GM23338 (cell line): Measurements from ENCODE around the gene DOLK. TPM values are rescaled to one million over a fixed set of nuclear protein-coding genes. Genes with fewer than 3 reads are reported as not detected.

Experiments
- ATAC-seq: fragments of 200-7000 bp; cut with Tn5 transposase; 3 replicates; pipeline ENCODE4 v1.9.1; 2020
- DNase-seq: peaks from one replicate; pipeline ENCODE4 v3.0.0-alpha.2; 2015; ENCODE audit warnings: low spot score
- H2AFZ ChIP-seq: fragments of 200-600 bp; sonication (generic); 2 replicates; pipeline ENCODE4 v1.8.0; 2016; ENCODE audit warnings: antibody characterized with exemption, mild to moderate bottlenecking, moderate library complexity
- H3F3A ChIP-seq: fragments of 200-600 bp; sonication (generic); replicated peaks from 2 replicates; pipeline ENCODE4 v1.8.0; 2017; ENCODE audit warnings: antibody characterized with exemption, mixed run types, low read depth
- H3K27ac ChIP-seq: fragments of 200-600 bp; sonication (generic); 2 replicates; pipeline ENCODE4 v1.6.1; 2016; ENCODE audit warnings: low read depth
- H3K27me3 ChIP-seq: fragments of 200-600 bp; sonication (generic); 2 replicates; pipeline ENCODE4 v1.8.0; 2016; ENCODE audit warnings: mild to moderate bottlenecking, mixed run types, moderate library complexity; ENCODE audit not compliant: insufficient read depth
- H3K36me3 ChIP-seq: fragments of 200-600 bp; sonication (generic); 2 replicates; pipeline ENCODE4 v1.8.0; 2016; ENCODE audit warnings: mild to moderate bottlenecking; ENCODE audit not compliant: insufficient read depth
- H3K4me1 ChIP-seq: fragments of 200-600 bp; sonication (generic); 2 replicates; pipeline ENCODE4 v1.8.0; 2016; ENCODE audit warnings: mild to moderate bottlenecking, moderate library complexity; ENCODE audit not compliant: insufficient read depth
- H3K4me2 ChIP-seq: fragments of 200-600 bp; sonication (generic); 2 replicates; pipeline ENCODE4 v1.7.1; 2017; ENCODE audit warnings: mixed run types
- H3K4me3 ChIP-seq: fragments of 200-600 bp; sonication (generic); 2 replicates; pipeline ENCODE4 v1.6.1; 2016; ENCODE audit warnings: mixed run types
- H3K79me2 ChIP-seq: fragments of 200-600 bp; sonication (generic); replicated peaks from 2 replicates; pipeline ENCODE4 v1.8.0; 2017; ENCODE audit warnings: mild to moderate bottlenecking; ENCODE audit not compliant: insufficient read depth
- H3K9me2 ChIP-seq: fragments of 200-600 bp; sonication (generic); 2 replicates; pipeline ENCODE4 v1.8.0; 2017; ENCODE audit not compliant: insufficient read depth
- H4K20me1 ChIP-seq: fragments of 200-600 bp; sonication (generic); replicated peaks from 2 replicates; pipeline ENCODE4 v1.8.0; 2017; ENCODE audit warnings: mild to moderate bottlenecking; ENCODE audit not compliant: insufficient read depth
- H3K27ac Mint-ChIP-seq: 2 replicates; pipeline ENCODE4 v1.8.0; 2020; ENCODE audit warnings: inconsistent platforms, mild to moderate bottlenecking, moderate library complexity, mixed read lengths
- H3K27me3 Mint-ChIP-seq: 3 replicates; pipeline ENCODE4 v1.8.0; 2022; ENCODE audit warnings: low read depth, mild to moderate bottlenecking, moderate library complexity, mixed read lengths, inconsistent platforms; ENCODE audit not compliant: insufficient read depth, poor library complexity
- H3K36me3 Mint-ChIP-seq: 3 replicates; pipeline ENCODE4 v1.8.0; 2021; ENCODE audit warnings: low read depth, mild to moderate bottlenecking, inconsistent platforms, moderate library complexity, mixed read lengths
- H3K4me1 Mint-ChIP-seq: 3 replicates; pipeline ENCODE4 v1.8.0; 2020; ENCODE audit warnings: mild to moderate bottlenecking, inconsistent platforms, mixed read lengths
- H3K4me3 Mint-ChIP-seq: 3 replicates; pipeline ENCODE4 v1.8.0; 2021; ENCODE audit warnings: moderate library complexity, mild to moderate bottlenecking, inconsistent platforms, mixed read lengths
- H3K9me3 Mint-ChIP-seq: 3 replicates; pipeline ENCODE4 v1.8.0; 2020; ENCODE audit warnings: moderate library complexity, mild to moderate bottlenecking, inconsistent platforms, mixed read lengths
- CREB1 ChIP-seq: fragments of 250-450 bp; sonication (Bioruptor Pico); IDR thresholded peaks from 2 replicates; pipeline ENCODE4 v1.5.0; 2020; ENCODE audit warnings: low read depth, mild to moderate bottlenecking, moderate library complexity
- EZH2 ChIP-seq: fragments of 200-600 bp; sonication (generic); IDR thresholded peaks from one replicate; pipeline ENCODE4 v1.8.0; 2017; ENCODE audit warnings: antibody characterized with exemption, mild to moderate bottlenecking, low read depth; ENCODE audit not compliant: unreplicated experiment
- EZH2phosphoT487 ChIP-seq: fragments of 200-600 bp; sonication (generic); IDR thresholded peaks from one replicate; pipeline ENCODE4 v1.8.1; 2018; ENCODE audit warnings: antibody characterized with exemption; ENCODE audit not compliant: unreplicated experiment
- JUNB ChIP-seq: IDR thresholded peaks from one replicate; pipeline ENCODE4 v1.6.1; 2016; ENCODE audit warnings: antibody characterized with exemption; ENCODE audit not compliant: unreplicated experiment
- NANOG ChIP-seq: IDR thresholded peaks from 2 replicates; pipeline ENCODE4 v1.6.1; 2016; ENCODE audit warnings: antibody characterized with exemption, borderline replicate concordance
- POLR2AphosphoS5 ChIP-seq: IDR thresholded peaks from 2 replicates; pipeline ENCODE4 v1.6.1; 2016; ENCODE audit warnings: antibody characterized with exemption, low read depth
- polyA plus RNA-seq: library from polyadenylated mRNA; unstranded; fragments of >200 nt; fragmentation: Nextera tagmentation; extraction: Ambion mirVana; gene quantifications from 2 replicates; pipeline ENCODE4 v1.2.1, GENCODE V29; 2016
- total RNA-seq: library from RNA; depleted of rRNA; stranded (reverse); fragments of >200 nt; shearing (Covaris generic); gene quantifications from 2 replicates; pipeline ENCODE4 v1.2.3, GENCODE V29; 2014
- TF ChIP-seq, protein P1 (sequence below): fragments of 250-450 bp; sonication (Bioruptor Pico); IDR thresholded peaks from 2 replicates; pipeline ENCODE4 v1.5.0; 2020; ENCODE audit warnings: mild to moderate bottlenecking, moderate library complexity
- TF ChIP-seq, protein P2 (sequence below): IDR thresholded peaks from 2 replicates; pipeline ENCODE4 v1.6.1; 2016; ENCODE audit warnings: antibody characterized with exemption
- TF ChIP-seq, protein P3 (sequence below), 2 experiments: fragments of 200-600 bp in 1 of 2; sonication (generic) in 1 of 2; conservative IDR thresholded peaks; 2 replicates each; pipeline versions ENCODE4 v1.5.1 to v1.6.1; 2016 to 2017; ENCODE audit warnings: antibody characterized with exemption in 2 of 2, low read depth in 2 of 2, mild to moderate bottlenecking in 2 of 2, moderate library complexity in 1 of 2
- TF ChIP-seq, protein P4 (sequence below): IDR thresholded peaks from one replicate; pipeline ENCODE4 v1.6.1; 2018; ENCODE audit warnings: antibody characterized with exemption; ENCODE audit not compliant: unreplicated experiment

DOLK gene
- total and polyA plus RNA-seq, 2 experiments from 2014 or later, result 9.8 to 20.2 TPM

DNA sequence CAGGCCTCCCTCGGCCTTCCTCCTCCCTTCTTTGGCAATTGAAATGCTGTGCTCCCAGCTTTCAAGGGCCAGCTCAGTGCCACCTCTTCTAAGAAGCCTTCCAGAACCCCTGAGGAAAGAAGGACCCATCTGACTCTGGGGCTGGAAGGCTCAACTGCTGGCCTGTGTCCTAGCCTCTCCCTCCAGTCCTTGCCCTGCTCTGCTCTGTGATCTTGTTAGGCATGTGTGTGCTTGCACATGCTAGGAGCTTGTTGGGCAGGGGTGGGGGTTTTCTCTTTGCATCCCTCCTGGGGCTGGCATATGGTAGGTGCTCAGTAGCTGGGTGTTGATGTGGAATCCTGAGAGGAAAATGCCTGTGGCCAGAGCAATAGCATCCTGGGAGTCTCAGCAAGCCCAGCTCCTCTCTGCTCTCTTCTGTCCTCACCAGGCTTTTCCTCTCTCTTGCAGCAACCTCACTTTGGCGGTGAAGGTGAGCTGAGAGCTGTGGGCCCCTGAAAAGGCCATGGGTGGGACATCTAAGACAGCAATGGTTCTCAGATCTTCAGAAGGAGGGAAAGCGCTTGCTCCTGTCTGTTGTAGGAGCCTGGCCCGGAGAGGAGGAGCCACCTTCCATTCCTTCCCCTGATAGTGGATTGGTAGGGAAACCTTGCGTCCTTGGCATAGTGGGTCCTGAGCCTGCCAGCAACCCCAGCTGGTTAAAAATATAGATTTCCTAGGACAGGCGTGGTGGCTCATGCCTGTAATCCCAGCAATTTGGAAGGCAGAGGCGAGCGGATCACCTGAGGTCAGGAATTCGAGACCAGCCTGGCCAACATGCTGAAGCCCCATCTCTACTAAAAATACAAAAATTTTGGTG, 9.9 kb downstream of the DOLK start (continued):
- TF ChIP-seq, protein P1, sequence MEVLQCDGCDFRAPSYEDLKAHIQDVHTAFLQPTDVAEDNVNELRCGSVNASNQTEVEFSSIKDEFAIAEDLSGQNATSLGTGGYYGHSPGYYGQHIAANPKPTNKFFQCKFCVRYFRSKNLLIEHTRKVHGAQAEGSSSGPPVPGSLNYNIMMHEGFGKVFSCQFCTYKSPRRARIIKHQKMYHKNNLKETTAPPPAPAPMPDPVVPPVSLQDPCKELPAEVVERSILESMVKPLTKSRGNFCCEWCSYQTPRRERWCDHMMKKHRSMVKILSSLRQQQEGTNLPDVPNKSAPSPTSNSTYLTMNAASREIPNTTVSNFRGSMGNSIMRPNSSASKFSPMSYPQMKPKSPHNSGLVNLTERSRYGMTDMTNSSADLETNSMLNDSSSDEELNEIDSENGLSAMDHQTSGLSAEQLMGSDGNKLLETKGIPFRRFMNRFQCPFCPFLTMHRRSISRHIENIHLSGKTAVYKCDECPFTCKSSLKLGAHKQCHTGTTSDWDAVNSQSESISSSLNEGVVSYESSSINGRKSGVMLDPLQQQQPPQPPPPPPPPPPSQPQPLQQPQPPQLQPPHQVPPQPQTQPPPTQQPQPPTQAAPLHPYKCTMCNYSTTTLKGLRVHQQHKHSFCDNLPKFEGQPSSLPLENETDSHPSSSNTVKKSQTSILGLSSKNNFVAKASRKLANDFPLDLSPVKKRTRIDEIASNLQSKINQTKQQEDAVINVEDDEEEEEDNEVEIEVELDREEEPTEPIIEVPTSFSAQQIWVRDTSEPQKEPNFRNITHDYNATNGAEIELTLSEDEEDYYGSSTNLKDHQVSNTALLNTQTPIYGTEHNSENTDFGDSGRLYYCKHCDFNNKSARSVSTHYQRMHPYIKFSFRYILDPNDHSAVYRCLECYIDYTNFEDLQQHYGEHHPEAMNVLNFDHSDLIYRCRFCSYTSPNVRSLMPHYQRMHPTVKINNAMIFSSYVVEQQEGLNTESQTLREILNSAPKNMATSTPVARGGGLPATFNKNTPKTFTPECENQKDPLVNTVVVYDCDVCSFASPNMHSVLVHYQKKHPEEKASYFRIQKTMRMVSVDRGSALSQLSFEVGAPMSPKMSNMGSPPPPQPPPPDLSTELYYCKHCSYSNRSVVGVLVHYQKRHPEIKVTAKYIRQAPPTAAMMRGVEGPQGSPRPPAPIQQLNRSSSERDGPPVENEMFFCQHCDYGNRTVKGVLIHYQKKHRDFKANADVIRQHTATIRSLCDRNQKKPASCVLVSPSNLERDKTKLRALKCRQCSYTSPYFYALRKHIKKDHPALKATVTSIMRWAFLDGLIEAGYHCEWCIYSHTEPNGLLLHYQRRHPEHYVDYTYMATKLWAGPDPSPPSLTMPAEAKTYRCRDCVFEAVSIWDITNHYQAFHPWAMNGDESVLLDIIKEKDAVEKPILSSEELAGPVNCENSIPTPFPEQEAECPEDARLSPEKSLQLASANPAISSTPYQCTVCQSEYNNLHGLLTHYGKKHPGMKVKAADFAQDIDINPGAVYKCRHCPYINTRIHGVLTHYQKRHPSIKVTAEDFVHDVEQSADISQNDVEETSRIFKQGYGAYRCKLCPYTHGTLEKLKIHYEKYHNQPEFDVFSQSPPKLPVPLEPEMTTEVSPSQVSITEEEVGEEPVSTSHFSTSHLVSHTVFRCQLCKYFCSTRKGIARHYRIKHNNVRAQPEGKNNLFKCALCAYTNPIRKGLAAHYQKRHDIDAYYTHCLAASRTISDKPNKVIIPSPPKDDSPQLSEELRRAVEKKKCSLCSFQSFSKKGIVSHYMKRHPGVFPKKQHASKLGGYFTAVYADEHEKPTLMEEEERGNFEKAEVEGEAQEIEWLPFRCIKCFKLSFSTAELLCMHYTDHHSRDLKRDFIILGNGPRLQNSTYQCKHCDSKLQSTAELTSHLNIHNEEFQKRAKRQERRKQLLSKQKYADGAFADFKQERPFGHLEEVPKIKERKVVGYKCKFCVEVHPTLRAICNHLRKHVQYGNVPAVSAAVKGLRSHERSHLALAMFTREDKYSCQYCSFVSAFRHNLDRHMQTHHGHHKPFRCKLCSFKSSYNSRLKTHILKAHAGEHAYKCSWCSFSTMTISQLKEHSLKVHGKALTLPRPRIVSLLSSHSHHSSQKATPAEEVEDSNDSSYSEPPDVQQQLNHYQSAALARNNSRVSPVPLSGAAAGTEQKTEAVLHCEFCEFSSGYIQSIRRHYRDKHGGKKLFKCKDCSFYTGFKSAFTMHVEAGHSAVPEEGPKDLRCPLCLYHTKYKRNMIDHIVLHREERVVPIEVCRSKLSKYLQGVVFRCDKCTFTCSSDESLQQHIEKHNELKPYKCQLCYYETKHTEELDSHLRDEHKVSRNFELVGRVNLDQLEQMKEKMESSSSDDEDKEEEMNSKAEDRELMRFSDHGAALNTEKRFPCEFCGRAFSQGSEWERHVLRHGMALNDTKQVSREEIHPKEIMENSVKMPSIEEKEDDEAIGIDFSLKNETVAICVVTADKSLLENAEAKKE (CRISPR knock-in tag), result no peak
- TF ChIP-seq POLR2AphosphoS5 (no peak), EZH2 (no peak)

DNA sequence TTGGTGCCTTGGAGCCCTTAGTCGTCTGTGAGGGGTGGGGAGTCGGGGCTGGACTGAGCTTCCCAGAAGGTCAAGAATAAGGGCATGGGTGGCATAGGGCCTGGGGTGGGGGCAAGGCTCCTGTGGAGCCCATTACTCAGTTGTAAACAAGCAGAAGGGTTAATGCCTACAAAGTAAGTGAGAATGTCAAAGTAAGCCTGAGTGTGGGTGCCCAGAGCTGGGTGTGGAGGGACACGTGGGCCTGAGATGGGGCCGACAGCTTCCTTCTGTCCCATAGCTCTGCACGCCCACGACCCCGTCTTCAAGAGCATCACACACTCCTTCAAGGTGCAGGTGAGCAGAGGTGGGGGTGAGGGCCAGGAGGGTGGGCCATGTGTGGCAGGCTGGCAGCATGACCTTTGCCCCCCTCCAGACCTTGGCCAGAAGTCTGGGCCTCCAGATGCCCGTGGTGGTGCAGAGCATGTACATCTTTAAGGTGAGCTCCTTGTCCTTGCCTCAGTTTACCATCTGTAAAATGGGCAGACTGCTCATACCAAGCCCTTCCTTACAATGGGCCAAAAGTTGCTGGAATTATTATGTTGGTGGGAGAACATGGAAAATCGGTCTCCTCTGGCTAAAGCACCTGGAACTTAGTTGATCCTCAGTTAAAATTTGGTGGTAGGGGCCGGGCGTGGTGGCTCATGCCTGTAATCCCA, 11.1 kb downstream of the DOLK start:
- H3K4me3 ChIP-seq, result no peak overlapping the region
- H3F3A ChIP-seq, result no peaks in the 10 kb centered on the region
- Mint-ChIP-seq H3K27ac (no peak overlapping the region), H3K9me3 (no peaks in the 10 kb centered on the region; the same call in 2 of the 3 replicates), H3K27me3 (peaks cover 6% of the 10 kb centered on the region), H3K4me3 (no peak overlapping the region), H3K4me1 (no peaks in the 10 kb centered on the region; the same call in 2 of the 3 replicates), H3K36me3 (no peaks in the 10 kb centered on the region)
- no peak overlapping the region for H3K4me2 ChIP-seq
- no peaks in the 10 kb centered on the region for H4K20me1 ChIP-seq
- no peaks in the 10 kb centered on the region for H3K27me3 ChIP-seq
- H3K27ac ChIP-seq, result no peak overlapping the region
- no peak overlapping the region for H2AFZ ChIP-seq
- no peaks in the 10 kb centered on the region for H3K4me1 ChIP-seq
- DNase-seq, result no peak
- no peak for ATAC-seq
- H3K36me3 ChIP-seq, result no peaks in the 10 kb centered on the region
- no peaks in the 10 kb centered on the region for H3K9me2 ChIP-seq
- H3K79me2 ChIP-seq, result no peaks in the 10 kb centered on the region
- no peak for TF ChIP-seq POLR2AphosphoS5
- no peak for TF ChIP-seq CREB1 (CRISPR knock-in tag)
- TF ChIP-seq, protein P2, sequence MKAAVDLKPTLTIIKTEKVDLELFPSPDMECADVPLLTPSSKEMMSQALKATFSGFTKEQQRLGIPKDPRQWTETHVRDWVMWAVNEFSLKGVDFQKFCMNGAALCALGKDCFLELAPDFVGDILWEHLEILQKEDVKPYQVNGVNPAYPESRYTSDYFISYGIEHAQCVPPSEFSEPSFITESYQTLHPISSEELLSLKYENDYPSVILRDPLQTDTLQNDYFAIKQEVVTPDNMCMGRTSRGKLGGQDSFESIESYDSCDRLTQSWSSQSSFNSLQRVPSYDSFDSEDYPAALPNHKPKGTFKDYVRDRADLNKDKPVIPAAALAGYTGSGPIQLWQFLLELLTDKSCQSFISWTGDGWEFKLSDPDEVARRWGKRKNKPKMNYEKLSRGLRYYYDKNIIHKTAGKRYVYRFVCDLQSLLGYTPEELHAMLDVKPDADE, result no peak
- TF ChIP-seq, protein P3, sequence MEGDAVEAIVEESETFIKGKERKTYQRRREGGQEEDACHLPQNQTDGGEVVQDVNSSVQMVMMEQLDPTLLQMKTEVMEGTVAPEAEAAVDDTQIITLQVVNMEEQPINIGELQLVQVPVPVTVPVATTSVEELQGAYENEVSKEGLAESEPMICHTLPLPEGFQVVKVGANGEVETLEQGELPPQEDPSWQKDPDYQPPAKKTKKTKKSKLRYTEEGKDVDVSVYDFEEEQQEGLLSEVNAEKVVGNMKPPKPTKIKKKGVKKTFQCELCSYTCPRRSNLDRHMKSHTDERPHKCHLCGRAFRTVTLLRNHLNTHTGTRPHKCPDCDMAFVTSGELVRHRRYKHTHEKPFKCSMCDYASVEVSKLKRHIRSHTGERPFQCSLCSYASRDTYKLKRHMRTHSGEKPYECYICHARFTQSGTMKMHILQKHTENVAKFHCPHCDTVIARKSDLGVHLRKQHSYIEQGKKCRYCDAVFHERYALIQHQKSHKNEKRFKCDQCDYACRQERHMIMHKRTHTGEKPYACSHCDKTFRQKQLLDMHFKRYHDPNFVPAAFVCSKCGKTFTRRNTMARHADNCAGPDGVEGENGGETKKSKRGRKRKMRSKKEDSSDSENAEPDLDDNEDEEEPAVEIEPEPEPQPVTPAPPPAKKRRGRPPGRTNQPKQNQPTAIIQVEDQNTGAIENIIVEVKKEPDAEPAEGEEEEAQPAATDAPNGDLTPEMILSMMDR (conservative IDR thresholded peaks at IDR 0.05; ENCODE audit: low read depth in 2 of 2), result no peak
- TF ChIP-seq EZH2phosphoT487, result no peak
- TF ChIP-seq JUNB, result no peak
- TF ChIP-seq NANOG, result no peak
- TF ChIP-seq, protein P4, sequence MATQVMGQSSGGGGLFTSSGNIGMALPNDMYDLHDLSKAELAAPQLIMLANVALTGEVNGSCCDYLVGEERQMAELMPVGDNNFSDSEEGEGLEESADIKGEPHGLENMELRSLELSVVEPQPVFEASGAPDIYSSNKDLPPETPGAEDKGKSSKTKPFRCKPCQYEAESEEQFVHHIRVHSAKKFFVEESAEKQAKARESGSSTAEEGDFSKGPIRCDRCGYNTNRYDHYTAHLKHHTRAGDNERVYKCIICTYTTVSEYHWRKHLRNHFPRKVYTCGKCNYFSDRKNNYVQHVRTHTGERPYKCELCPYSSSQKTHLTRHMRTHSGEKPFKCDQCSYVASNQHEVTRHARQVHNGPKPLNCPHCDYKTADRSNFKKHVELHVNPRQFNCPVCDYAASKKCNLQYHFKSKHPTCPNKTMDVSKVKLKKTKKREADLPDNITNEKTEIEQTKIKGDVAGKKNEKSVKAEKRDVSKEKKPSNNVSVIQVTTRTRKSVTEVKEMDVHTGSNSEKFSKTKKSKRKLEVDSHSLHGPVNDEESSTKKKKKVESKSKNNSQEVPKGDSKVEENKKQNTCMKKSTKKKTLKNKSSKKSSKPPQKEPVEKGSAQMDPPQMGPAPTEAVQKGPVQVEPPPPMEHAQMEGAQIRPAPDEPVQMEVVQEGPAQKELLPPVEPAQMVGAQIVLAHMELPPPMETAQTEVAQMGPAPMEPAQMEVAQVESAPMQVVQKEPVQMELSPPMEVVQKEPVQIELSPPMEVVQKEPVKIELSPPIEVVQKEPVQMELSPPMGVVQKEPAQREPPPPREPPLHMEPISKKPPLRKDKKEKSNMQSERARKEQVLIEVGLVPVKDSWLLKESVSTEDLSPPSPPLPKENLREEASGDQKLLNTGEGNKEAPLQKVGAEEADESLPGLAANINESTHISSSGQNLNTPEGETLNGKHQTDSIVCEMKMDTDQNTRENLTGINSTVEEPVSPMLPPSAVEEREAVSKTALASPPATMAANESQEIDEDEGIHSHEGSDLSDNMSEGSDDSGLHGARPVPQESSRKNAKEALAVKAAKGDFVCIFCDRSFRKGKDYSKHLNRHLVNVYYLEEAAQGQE, result no peak
- no peak for TF ChIP-seq EZH2
